Subcutaneous preadipocyte (primary cell): ENCODE data around the gene KCNJ2. TPM values are rescaled to one million over a fixed set of nuclear protein-coding genes. Genes with fewer than 3 reads are reported as not detected.

Source experiments
- total RNA-seq: library from RNA; depleted of rRNA; stranded (reverse); fragments of >200 nt; gene quantifications from 2 replicates; pipeline ENCODE4 v1.2.3, GENCODE V29; 2012

The KCNJ2 gene
- 1.1 and 3.1 TPM in 2 replicates for total RNA-seq

DNA sequence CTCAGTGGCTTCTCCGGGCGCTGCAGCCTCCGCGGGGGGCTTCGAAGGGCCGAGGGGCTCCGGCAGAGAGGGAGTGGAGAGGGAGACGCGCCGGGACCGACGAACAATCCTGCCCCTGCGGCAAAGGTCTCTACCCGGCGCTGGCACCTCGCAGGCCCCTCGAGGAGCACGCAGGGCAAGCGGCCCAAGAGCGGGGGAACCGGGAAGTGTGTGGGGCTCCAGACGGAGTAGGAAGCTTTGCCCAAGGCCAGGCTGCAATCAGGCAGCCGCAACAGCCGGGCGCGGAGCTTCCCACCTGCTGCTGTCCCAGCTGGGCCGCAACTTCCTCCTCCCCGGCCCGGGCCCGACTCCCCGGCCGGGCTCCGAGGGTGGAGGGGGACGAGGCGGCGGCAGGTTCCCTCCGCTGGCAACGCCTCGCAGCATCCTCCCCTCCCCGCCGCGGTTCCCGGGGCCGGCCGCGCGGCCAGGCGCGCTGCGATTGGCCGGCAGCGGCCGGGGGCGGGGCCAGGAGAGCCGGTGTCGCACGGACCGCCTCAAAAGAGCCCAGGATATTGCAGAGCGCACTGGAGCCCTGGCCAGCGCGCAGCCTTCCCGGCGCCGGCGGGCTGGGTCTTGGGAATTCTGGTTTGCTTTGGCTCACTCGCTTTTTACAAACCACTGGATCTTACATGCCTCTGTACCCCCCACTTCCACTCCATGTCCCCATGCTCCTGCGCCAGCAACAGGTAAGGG is at the start of gene KCNJ2:
TSS of gene KCNJ2 (plus strand) at position 556 of the 732 bp plus-strand sequence. CDS start 5,508 bp downstream, outside the sequence.

Other genes starting within 250 kb of the KCNJ2 start
- gene KCNJ16, start 94.3 kb upstream of the KCNJ2 start, total RNA-seq, result not detected in 2 replicates